ENCODE data around the gene ZNF778. TPM values are rescaled to one million over a fixed set of nuclear protein-coding genes. Genes with fewer than 3 reads are reported as not detected.

The ZNF778 gene
- polyA plus RNA-seq, 3 donors from 2014 or later: 4.0 to 5.0 (median 5.0) TPM

DNA sequence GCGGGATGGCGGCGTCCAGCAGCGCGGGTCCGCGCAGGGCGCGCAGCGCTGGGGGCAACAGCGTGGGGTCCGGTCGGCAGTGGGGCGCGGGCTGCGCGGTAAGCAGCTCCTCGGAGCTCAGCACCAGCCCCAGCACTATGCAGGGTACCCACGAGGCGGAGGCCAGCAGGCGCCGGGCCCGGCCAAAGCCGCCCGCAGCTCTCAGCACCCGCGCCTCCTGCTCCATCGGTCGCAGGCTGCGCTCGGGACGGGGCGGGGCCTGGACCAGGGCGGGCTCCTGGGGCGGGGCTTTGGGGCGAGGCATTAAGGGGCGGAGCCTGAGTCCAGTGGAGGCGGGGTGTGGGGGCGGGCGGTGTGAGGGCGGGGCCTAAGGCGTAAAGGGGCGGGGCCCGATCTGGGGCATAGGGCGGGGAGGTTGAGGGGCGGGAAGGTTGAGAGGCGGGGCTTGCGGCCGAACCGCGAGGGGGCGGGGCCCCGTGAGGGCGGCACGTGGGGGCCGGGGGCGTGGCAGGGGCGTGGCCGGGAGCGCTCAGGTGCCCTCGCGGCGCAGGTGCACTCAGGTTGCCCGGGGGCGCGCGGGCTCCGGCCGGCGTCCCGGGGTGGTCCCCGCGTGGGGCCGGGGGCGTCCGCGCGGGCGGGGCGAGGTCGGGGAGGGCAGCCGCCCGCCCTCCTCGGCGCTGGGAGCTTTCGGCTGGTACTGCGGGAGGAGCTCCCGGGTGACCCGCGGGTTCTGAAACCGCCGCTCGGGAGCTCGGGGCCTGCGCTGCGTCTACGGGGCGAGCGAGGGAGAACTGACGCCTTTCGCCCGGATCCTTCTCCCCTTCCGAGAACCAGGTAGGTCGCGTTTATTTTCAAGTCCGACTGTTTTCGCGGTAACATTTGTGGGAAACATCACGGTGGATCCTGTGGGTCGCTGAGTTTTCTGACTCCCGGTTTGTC is 15.8 kb upstream of the ZNF778 start:
- Mint-ChIP-seq H3K9me3 (peaks cover 0 to 6% (median 0%) of the 10 kb centered on the region in 6 donors), H3K4me1 (peaks cover 15 to 18% of the 10 kb centered on the region in 2 donors), H3K36me3 (no peaks in the 10 kb centered on the region), H3K4me3 (peak overlapping the region; percentile 63 to 78 (median 73)), H3K27ac (peak overlapping the region in 1 of 6 donors; percentile 77), H3K27me3 (ENCODE audit: low read depth in 3 of 3) (peaks cover 7 to 21% (median 17%) of the 10 kb centered on the region in 3 donors)
- DNase-seq: peak; percentile 58 to 66 (median 62)

DNA sequence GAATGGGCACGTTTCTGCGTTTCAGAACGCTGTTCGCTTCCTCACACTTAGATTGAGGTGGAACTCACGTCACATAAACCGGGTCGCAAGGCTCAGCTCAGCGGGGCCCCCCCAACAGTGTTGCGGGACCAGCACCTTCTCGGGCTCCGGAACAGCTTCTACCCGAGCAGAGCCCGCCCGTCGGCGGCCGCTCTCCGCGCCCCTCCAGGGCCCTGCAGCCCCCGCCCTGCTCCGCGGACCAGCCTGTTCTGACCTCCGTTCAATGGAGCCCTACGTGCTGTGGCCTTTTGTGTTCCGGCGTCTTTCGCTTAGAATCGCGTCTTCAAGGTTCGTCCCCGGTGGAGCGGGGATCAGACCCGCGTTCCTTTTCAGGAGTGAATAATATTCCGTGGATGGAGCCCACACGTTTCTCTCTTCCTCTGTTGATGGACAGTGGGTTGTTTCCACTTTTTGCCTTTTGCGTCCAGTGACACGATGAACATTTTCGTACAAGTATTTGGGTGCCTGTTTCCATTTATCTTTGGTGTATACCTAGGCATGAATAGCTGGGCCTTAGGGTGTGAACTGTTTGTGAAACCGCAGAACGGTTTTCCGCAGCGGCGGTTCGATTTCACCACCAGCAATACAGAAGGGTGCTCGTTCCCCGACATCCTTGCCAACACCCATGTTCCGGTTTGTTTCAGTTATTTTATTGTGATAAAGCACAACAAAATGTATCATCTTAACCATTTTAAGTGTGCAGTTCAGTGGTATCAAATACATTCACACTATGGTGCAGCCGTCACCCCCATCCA is 14.9 kb upstream of the ZNF778 start:
- Mint-ChIP-seq H3K9me3 (peaks cover 0 to 6% (median 0%) of the 10 kb centered on the region in 6 donors), H3K27ac (peak overlapping the region in 1 of 6 donors; percentile 77), H3K4me3 (peak overlapping the region; percentile 63 to 78 (median 73)), H3K27me3 (ENCODE audit: low read depth in 3 of 3) (peaks cover 7 to 20% (median 19%) of the 10 kb centered on the region in 3 donors), H3K36me3 (no peaks in the 10 kb centered on the region), H3K4me1 (peaks cover 15 to 18% of the 10 kb centered on the region in 2 donors)
- no peak for DNase-seq

DNA sequence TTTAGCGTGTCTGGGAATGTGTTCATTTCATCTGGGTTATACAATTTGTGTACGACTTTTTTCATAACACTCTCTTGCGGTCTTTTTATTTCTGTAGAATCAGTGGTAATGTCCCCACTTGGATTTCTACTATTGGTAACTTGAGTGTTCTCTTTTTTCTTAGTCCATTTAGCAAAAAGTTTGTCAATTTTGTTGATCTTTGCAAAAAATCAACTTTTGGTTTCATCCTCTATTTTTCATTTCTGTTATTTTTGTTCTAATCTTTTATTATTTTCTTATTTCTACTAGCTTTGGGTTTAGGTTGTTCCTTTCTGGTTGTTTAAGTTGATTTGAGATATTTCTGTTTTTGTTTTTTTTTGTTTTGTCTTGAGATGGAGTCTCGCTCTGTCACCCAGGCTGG is 9.5 kb upstream of the ZNF778 start:
- no peak for DNase-seq
- H3K27ac Mint-ChIP-seq: no peak overlapping the region
- peaks cover 0 to 2% (median 0%) of the 10 kb centered on the region in 6 donors for H3K9me3 Mint-ChIP-seq
- no peaks in the 10 kb centered on the region for H3K36me3 Mint-ChIP-seq
- H3K4me3 Mint-ChIP-seq: no peak overlapping the region
- H3K4me1 Mint-ChIP-seq: peaks cover 3 to 4% of the 10 kb centered on the region in 2 donors
- peaks cover 2 to 28% (median 21%) of the 10 kb centered on the region in 3 donors for H3K27me3 Mint-ChIP-seq (ENCODE audit: low read depth in 3 of 3)

DNA sequence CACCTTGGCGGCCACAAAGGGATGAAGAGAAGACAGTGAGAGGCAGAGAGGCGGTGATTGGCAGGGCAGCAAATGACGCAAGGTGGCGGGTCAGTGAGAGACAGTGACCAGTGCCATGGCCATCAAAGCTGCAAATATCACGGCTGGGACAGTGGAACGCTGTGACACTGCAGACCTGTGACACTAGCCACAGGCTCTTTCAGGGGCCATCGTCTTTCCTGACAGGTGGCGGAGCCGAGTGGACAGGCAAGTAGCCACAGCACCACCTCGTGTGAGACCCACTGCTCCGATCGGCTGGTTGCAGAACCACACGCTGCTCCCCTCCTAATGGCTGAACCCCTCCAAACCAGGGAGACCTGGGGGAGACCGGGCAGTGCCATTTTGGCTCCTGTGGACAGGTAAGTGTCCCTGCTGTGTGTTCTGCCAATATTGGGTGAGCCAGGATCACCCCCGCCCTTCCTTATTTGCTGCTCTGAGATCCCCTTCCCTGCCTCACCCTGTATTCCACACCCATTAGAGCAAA is 7.9 kb upstream of the ZNF778 start:
- Mint-ChIP-seq H3K4me1 (no peaks in the 10 kb centered on the region), H3K9me3 (no peaks in the 10 kb centered on the region), H3K27ac (no peak overlapping the region), H3K36me3 (no peaks in the 10 kb centered on the region), H3K4me3 (no peak overlapping the region), H3K27me3 (ENCODE audit: low read depth in 3 of 3) (peaks cover 0 to 20% (median 15%) of the 10 kb centered on the region in 3 donors)
- DNase-seq: no peak

DNA sequence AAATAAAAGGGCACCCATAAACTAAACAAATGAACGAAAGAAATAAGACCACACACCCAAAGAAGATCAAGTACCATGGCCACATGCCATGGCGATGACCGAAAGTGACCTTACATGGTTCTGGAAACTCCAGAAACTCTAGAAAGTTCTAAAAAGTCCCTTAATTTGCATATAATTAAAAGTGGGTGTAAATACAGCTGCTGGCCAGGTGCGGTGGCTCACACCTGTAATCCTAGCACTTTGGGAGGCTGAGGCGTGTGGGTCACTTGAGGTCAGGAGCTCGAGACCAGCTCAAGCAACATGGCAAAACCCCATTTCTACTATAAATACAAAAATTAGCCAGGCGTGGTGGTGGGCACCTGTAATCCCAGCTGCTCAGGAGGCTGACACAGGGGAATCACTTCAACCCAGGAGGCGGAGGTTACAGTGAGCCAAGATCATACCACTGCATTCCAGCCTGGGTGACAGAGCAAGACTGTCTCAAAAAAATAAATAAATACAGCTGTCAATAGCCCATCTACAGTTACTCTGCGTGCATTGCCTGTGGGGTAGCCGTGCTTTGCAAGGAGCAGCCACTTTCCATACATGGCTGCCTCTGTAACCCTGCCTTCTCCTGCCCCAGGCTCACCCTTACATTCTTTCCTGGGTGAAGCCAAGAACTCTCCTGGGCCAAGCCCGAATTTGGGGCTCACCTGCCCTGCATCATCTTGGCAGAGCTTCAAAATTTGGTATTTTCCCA is 7.2 kb upstream of the ZNF778 start:
- H3K36me3 Mint-ChIP-seq: no peaks in the 10 kb centered on the region
- H3K9me3 Mint-ChIP-seq: no peaks in the 10 kb centered on the region
- no peak overlapping the region for H3K4me3 Mint-ChIP-seq
- peaks cover 0 to 20% (median 10%) of the 10 kb centered on the region in 3 donors for H3K27me3 Mint-ChIP-seq (ENCODE audit: low read depth in 3 of 3)
- DNase-seq: no peak
- no peak overlapping the region for H3K27ac Mint-ChIP-seq
- peaks cover 0 to 2% of the 10 kb centered on the region in 2 donors for H3K4me1 Mint-ChIP-seq

DNA sequence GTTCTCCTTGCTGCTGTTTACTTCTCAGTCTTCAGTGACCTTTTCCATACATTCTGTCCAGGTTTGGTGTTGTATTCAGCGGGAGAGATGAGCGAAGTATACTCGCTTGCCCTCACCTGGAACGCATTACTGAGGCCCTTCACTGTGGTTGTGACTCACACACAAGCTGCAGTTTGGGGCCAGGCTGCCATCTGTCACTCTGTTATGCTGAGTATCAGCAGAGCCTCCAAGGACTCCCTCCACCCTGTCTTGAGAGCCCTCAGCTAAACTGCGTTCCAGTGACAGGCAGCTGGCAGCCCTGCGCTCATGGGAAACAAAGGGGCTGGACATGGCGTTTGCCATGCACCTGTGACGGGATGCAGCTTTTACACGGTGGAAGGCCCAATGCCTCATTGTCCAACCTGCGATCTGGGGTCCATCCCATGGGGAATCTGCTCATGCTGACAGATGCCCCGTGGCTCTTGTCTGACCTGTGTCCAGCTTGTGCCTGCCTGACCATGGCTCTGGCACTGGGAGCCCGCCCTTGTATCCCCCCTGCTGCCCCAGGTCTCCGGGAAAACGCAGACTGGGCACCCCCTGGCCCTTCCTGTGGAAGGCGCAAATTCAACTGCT is 6.5 kb upstream of the ZNF778 start:
- DNase-seq: no peak
- no peaks in the 10 kb centered on the region for H3K9me3 Mint-ChIP-seq
- no peaks in the 10 kb centered on the region for H3K36me3 Mint-ChIP-seq
- H3K27me3 Mint-ChIP-seq (ENCODE audit: low read depth in 3 of 3): peaks cover 0 to 18% (median 10%) of the 10 kb centered on the region in 3 donors
- H3K4me3 Mint-ChIP-seq: no peak overlapping the region
- peaks cover 0 to 2% of the 10 kb centered on the region in 2 donors for H3K4me1 Mint-ChIP-seq
- H3K27ac Mint-ChIP-seq: no peak overlapping the region

DNA sequence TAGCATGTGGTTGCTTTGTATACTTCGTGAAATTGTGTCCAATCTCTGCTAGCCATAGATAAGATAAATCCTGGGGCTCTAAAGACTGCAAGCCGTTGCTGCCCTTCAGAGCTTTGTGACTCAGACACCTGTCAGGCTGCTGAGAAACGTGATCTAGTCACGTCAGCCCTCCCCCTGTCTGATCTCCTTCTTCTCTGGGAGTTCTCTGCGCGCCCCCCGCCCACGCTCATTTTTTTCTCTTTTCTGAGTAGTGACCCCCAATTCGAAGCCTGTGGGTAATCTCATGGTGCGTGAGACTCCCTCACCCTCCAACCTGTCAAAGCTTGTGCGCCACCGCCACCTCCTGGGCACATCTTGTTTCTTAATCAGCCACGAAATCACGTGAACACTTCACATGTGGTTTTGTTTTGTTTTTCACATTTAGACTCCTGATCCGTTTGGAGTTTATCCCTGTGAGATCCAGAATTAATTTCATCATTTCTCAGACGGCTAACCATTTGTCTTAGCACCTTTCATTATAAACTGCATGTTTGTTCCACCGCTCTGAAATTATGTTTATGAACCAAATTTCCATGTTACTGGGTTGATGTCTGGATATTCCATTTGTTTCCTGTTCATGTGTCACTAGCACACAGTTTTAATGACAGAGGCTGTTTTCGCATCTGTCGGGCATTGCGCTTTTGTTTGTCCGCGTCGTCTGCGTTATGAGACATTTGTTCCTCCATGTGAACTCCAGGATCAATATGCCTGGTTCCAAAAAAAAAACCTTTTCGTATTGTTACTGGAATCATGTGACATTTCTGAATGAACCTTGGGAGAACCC is 977 bp upstream of the ZNF778 start:
- peaks cover 22 to 35% of the 10 kb centered on the region in 2 donors for H3K4me1 Mint-ChIP-seq
- peak; percentile 81 to 82 (median 81) for DNase-seq
- H3K36me3 Mint-ChIP-seq: peaks cover 2 to 4% (median 3%) of the 10 kb centered on the region in 3 donors
- peaks cover 6 to 16% (median 11%) of the 10 kb centered on the region in 3 donors for H3K27me3 Mint-ChIP-seq (ENCODE audit: low read depth in 3 of 3)
- H3K9me3 Mint-ChIP-seq: no peaks in the 10 kb centered on the region
- H3K27ac Mint-ChIP-seq: peak overlapping the region; percentile 87 to 99 (median 94)
- H3K4me3 Mint-ChIP-seq: peak overlapping the region; percentile 77 to 93 (median 87)

DNA sequence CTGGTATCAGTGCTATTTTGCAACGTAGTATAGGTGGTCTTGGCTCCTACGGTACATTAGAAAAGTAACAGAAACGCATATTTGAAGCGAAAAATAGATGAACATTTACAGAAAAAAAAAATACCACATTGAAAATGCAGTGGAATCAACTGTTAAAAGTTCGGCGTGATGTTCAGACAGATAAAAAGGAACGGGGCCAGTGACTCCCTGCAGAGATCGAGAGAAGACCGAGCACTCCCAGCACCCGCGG is 440 bp upstream of the ZNF778 start:
- H3K9me3 Mint-ChIP-seq: no peaks in the 10 kb centered on the region
- peak overlapping the region; percentile 77 to 93 (median 87) for H3K4me3 Mint-ChIP-seq
- H3K27ac Mint-ChIP-seq: peak overlapping the region; percentile 87 to 99 (median 94)
- peaks cover 22 to 38% of the 10 kb centered on the region in 2 donors for H3K4me1 Mint-ChIP-seq
- peaks cover 5 to 9% (median 7%) of the 10 kb centered on the region in 3 donors for H3K36me3 Mint-ChIP-seq
- peaks cover 6 to 18% (median 11%) of the 10 kb centered on the region in 3 donors for H3K27me3 Mint-ChIP-seq (ENCODE audit: low read depth in 3 of 3)
- no peak for DNase-seq

DNA sequence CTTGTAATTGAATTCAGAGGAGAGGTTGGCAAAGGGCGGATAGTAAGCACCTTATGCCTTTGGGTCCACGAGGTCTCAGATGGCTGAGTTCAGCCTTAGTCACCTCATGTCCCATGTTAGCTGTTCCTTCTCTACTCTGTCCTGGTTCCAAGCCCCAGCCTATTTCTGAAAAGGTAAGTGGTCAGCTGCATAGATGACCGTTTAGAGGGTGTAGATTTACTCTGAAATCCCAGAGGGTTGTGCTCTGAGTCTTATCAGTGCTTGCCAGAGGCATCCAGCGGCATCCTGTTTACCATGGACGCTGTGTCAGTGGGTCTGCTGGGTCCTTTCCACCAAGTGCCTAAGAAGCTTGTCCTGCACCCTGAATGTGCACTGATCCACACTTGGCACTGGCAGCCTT is 1.9 kb downstream of the ZNF778 start:
- Mint-ChIP-seq H3K4me3 (peak overlapping the region; percentile 65 to 80 (median 74)), H3K36me3 (peaks cover 10 to 24% (median 15%) of the 10 kb centered on the region in 3 donors)
- DNase-seq: no peak

DNA sequence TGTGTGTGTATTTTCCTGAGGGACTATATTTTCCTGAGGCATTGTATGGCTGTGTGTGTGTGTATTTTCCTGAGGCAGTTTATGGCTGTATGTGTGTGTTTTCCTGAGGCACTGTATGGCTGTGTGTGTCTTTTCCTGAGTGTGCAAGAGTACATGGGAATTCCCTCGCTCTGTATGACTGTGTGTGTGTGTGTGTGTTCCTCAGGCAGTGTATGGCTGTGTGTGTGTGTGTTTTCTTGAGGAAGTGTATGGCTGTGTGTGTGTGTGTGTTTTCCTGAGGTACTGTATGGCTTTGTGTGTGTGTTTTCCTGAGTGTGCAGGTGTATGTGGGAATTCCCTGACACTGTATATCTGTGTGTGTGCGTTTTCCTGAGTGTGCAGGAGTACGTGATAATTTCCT is 4.1 kb downstream of the ZNF778 start:
- Mint-ChIP-seq H3K4me1 (peaks cover 16 to 38% of the 10 kb centered on the region in 2 donors), H3K27me3 (ENCODE audit: low read depth in 3 of 3) (peaks cover 8 to 15% (median 9%) of the 10 kb centered on the region in 3 donors), H3K36me3 (peaks cover 25 to 45% (median 31%) of the 10 kb centered on the region in 3 donors), H3K4me3 (no peak overlapping the region), H3K27ac (no peak overlapping the region), H3K9me3 (peaks cover 0 to 6% (median 1%) of the 10 kb centered on the region in 6 donors)
- DNase-seq: no peak

More for the DNA sequence above, 1.9 kb downstream of the ZNF778 start:
- H3K9me3 Mint-ChIP-seq: no peaks in the 10 kb centered on the region
- H3K4me1 Mint-ChIP-seq: peaks cover 22 to 38% of the 10 kb centered on the region in 2 donors
- H3K27me3 Mint-ChIP-seq (ENCODE audit: low read depth in 3 of 3): peaks cover 6 to 18% (median 11%) of the 10 kb centered on the region in 3 donors
- H3K27ac Mint-ChIP-seq: peak overlapping the region in 5 of 6 donors; percentile 14 to 75 (median 69)

DNA sequence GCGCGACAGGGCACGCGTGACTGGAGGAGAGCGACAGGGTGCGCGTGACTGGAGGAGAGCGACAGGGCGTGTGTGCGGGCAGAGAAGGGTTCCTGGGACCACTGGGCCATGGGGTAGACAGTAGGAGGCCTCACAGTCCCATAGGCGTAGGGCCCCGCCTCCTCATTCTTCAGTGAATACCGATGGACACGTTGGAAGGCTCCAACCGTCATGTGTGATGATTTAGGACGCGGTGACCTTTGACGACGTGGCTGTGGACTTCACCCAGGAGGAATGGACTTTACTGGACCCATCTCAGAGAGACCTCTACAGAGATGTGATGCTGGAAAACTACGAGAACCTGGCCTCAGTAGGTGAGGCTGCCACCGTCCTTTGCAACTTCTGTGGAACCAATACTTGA is 5.4 kb downstream of the ZNF778 start:
- Mint-ChIP-seq H3K36me3 (peaks cover 35 to 59% (median 45%) of the 10 kb centered on the region in 3 donors), H3K9me3 (peaks cover 3 to 16% (median 6%) of the 10 kb centered on the region in 6 donors), H3K4me3 (no peak overlapping the region), H3K27me3 (ENCODE audit: low read depth in 3 of 3) (peaks cover 0 to 4% (median 3%) of the 10 kb centered on the region in 3 donors), H3K4me1 (peaks cover 13 to 32% of the 10 kb centered on the region in 2 donors), H3K27ac (no peak overlapping the region)
- no peak for DNase-seq

DNA sequence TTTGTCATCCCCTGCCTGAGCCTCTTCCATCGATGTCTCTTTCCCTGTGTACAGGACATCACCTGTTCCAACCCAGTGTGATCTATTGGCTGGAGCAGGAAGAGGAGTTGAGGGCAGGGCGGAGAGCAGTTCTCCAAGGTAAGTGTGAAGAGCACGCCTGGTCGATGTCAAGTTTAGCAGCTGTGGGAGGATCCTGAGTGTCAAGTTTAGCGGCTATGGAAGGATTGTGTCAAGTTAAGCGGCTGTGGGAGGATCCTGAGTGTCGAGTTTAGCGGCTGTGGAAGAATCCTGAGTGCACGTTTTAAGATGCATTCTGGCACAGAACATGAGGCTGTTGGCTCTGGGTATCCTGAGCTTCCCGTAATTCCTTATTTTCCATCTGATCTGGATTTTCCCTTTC is 7.2 kb downstream of the ZNF778 start:
- no peak for DNase-seq
- peaks cover 46 to 73% (median 58%) of the 10 kb centered on the region in 3 donors for H3K36me3 Mint-ChIP-seq

More for the DNA sequence above, 7.2 kb downstream of the ZNF778 start:
- peaks cover 0 to 5% (median 3%) of the 10 kb centered on the region in 3 donors for H3K27me3 Mint-ChIP-seq (ENCODE audit: low read depth in 3 of 3)
- peaks cover 5 to 18% of the 10 kb centered on the region in 2 donors for H3K4me1 Mint-ChIP-seq
- no peak overlapping the region for H3K27ac Mint-ChIP-seq
- H3K9me3 Mint-ChIP-seq: peaks cover 10 to 29% (median 16%) of the 10 kb centered on the region in 6 donors
- H3K4me3 Mint-ChIP-seq: no peak overlapping the region

Data from immature natural killer cell (primary cell).